ENCODE measurements around the gene ZBTB46. TPM values are rescaled to one million over a fixed set of nuclear protein-coding genes. Genes with fewer than 3 reads are reported as not detected.
A peak's percentile ranks its signal among the peaks of the same experiment; 100 is the strongest.
"Not testable (repeated sequence)": the region's sequence is repeated elsewhere in the genome, so short reads cannot be mapped to it uniquely, and the experiment has no call there.

Gene ZBTB46
- total RNA-seq, result 6.7 and 11.7 TPM in 2 replicates

GRCh38 chr20:63830841-63831588, at the start of gene ZBTB46:
TSS of gene ZBTB46 (minus strand) at chr20:63831264. CDS start at chr20:63790757, 40,507 bp downstream.
- DNase-seq (ENCODE audit: extremely low read depth, low read depth, low spot score), result no peak

GRCh38 chr20:63878899-63879663, 48.0 kb upstream of the ZBTB46 start:
- no peak for DNase-seq (ENCODE audit: extremely low read depth, low read depth, low spot score)

GRCh38 chr20:63877755-63878470, 46.8 kb upstream of the ZBTB46 start:
- no peak for DNase-seq (ENCODE audit: extremely low read depth, low read depth, low spot score)

- DNase-seq (ENCODE audit: extremely low read depth, low read depth, low spot score), result no peak
Observed at GRCh38 chr20:63876489-63877036, 45.5 kb upstream of the ZBTB46 start.

GRCh38 chr20:63874241-63874640, 43.2 kb upstream of the ZBTB46 start:
- DNase-seq (ENCODE audit: extremely low read depth, low read depth, low spot score), result not testable (repeated sequence)

GRCh38 chr20:63873477-63873971, 42.5 kb upstream of the ZBTB46 start:
- DNase-seq (ENCODE audit: extremely low read depth, low read depth, low spot score), result no peak

- DNase-seq (ENCODE audit: extremely low read depth, low read depth, low spot score), result no peak
Observed at GRCh38 chr20:63868264-63868663, 37.2 kb upstream of the ZBTB46 start.

- DNase-seq (ENCODE audit: extremely low read depth, low read depth, low spot score), result not testable (repeated sequence)
Observed at GRCh38 chr20:63867042-63867441, 36.0 kb upstream of the ZBTB46 start.

GRCh38 chr20:63864978-63865640, 34.0 kb upstream of the ZBTB46 start, which contains the start of gene TPD52L2:
TSS of gene TPD52L2 (plus strand) at chr20:63865270. CDS start at chr20:63865366, 96 bp downstream.
- peak; percentile 86 for DNase-seq (ENCODE audit: extremely low read depth, low read depth, low spot score)

GRCh38 chr20:63864545-63864977, 33.5 kb upstream of the ZBTB46 start:
- no peak for DNase-seq (ENCODE audit: extremely low read depth, low read depth, low spot score)

- no peak for DNase-seq (ENCODE audit: extremely low read depth, low read depth, low spot score)
Observed at GRCh38 chr20:63863798-63864544, 32.9 kb upstream of the ZBTB46 start.

GRCh38 chr20:63863021-63863797, 32.1 kb upstream of the ZBTB46 start:
- no peak for DNase-seq (ENCODE audit: extremely low read depth, low read depth, low spot score)

- no peak for DNase-seq (ENCODE audit: extremely low read depth, low read depth, low spot score)
Observed at GRCh38 chr20:63861981-63862901, 31.2 kb upstream of the ZBTB46 start.

- DNase-seq (ENCODE audit: extremely low read depth, low read depth, low spot score), result no peak
Observed at GRCh38 chr20:63861365-63861934, 30.4 kb upstream of the ZBTB46 start, which contains the start of gene ABHD16B. TSS of gene ABHD16B (plus strand) at chr20:63861498. CDS start at chr20:63861541, 43 bp downstream.

GRCh38 chr20:63860325-63861051, 29.4 kb upstream of the ZBTB46 start:
- no peak for DNase-seq (ENCODE audit: extremely low read depth, low read depth, low spot score)

GRCh38 chr20:63859166-63859699, 28.2 kb upstream of the ZBTB46 start:
- no peak for DNase-seq (ENCODE audit: extremely low read depth, low read depth, low spot score)
